HCT116 (cell line): ENCODE results near the gene PPTC7. TPM values are rescaled to one million over a fixed set of nuclear protein-coding genes. Genes with fewer than 3 reads are reported as not detected.
"Not testable (repeated sequence)": the region's sequence is repeated elsewhere in the genome, so short reads cannot be mapped to it uniquely, and the experiment has no call there.

Experiments
- ATAC-seq: fragments of 200-7000 bp; cut with Tn5 transposase; 2 replicates; pipeline ENCODE4 v1.9.1; 2020; ENCODE audit warnings: mild to moderate bottlenecking, moderate library complexity
- BruUV-seq: library from RNA; stranded (reverse); fragments of 400-500 nt; replicated peaks from 2 replicates; lab custom pipeline; 2021; lab: Mats Ljungman, UMichigan
- CTCF ChIA-PET: fragments of 300-600 bp; sonication (Branson Sonifier 250); formaldehyde crosslinking; loops from one replicate; lab custom pipeline; 2021; ENCODE audit warnings: antibody characterized with exemption; lab: Charles Lee
- POLR2A ChIA-PET: fragments of 300-600, 350-600 bp; sonication (Branson Sonifier 250); formaldehyde crosslinking; loops from one replicate; lab custom pipeline; 2021; ENCODE audit warnings: antibody characterized with exemption; lab: Charles Lee
- RAD21 ChIA-PET, 2 experiments: fragments of 300-600 bp; sonication (Branson Sonifier 250); formaldehyde crosslinking; loops; one replicate each; lab custom pipeline; 2023; ENCODE audit warnings: low total read pairs in 2 of 2; ENCODE audit not compliant: uncharacterized antibody in 2 of 2, unreplicated experiment in 2 of 2, low non-redundant PET in 1 of 2; lab: Charles Lee
- DNase-seq: peaks from one replicate; pipeline ENCODE4 v3.0.0-alpha.2; 2010; ENCODE audit warnings: low read depth, low spot score
- H2AFZ ChIP-seq: fragments of 200-600 bp; shearing (Covaris generic), sonication (generic); 2 replicates; pipeline ENCODE4 v1.6.1; 2017; ENCODE audit warnings: low read depth, mixed run types, mixed read lengths, antibody characterized with exemption, low read length; ENCODE audit not compliant: poor library complexity, severe bottlenecking
- H3K27ac ChIP-seq: 2 replicates; pipeline ENCODE4 v1.5.1; 2012; ENCODE audit warnings: low read depth, low read length
- H3K27me3 ChIP-seq: fragments of 200-600 bp; sonication (generic); 2 replicates; pipeline ENCODE4 v1.6.1; 2016; ENCODE audit warnings: mixed run types, low read length, mixed read lengths; ENCODE audit not compliant: insufficient read depth
- H3K36me3 ChIP-seq, 2 experiments: fragments of 200-500 bp in 1 of 2; fragments of 200-600 bp in 1 of 2; sonication (Bioruptor generic) in 1 of 2; sonication (generic) in 1 of 2; 2 replicates each; pipeline versions ENCODE4 v1.5.1 to v1.6.1; 2014 to 2016; ENCODE audit warnings: low read length in 2 of 2, inconsistent platforms in 1 of 2, mixed read lengths in 1 of 2, mixed run types in 1 of 2; ENCODE audit not compliant: insufficient read depth in 2 of 2, control insufficient read depth in 1 of 2
- H3K4me1 ChIP-seq, 2 experiments: fragments of 200-600 bp in 1 of 2; sonication (generic) in 1 of 2; 2 replicates each; pipeline versions ENCODE4 v1.5.1 to v1.6.1; 2012 to 2017; ENCODE audit warnings: low read length in 2 of 2, inconsistent platforms in 1 of 2, mild to moderate bottlenecking in 1 of 2, mixed read lengths in 1 of 2, mixed run types in 1 of 2, moderate library complexity in 1 of 2; ENCODE audit not compliant: insufficient read depth in 2 of 2, control insufficient read depth in 1 of 2
- H3K4me2 ChIP-seq: fragments of 200-600 bp; sonication (generic); 2 replicates; pipeline ENCODE4 v1.6.1; 2017; ENCODE audit warnings: mixed run types, low read length, mixed read lengths
- H3K4me3 ChIP-seq, 2 experiments: fragments of 200-600 bp in 1 of 2; sonication (generic) in 1 of 2; replicated peaks in 1 of 2; 2 replicates each; pipeline ENCODE4 v1.5.1; 2011 to 2016; ENCODE audit warnings: low read length in 2 of 2, control low read depth in 1 of 2, low read depth in 1 of 2, mild to moderate bottlenecking in 1 of 2, mixed read lengths in 1 of 2, mixed run types in 1 of 2
- H3K79me2 ChIP-seq: fragments of 200-600 bp; sonication (generic); 2 replicates; pipeline ENCODE4 v1.6.1; 2017; ENCODE audit warnings: mild to moderate bottlenecking, mixed run types, low read length, moderate library complexity, mixed read lengths; ENCODE audit not compliant: insufficient read depth
- H3K9ac ChIP-seq: fragments of 200-600 bp; sonication (generic); 2 replicates; pipeline ENCODE4 v1.6.1; 2016; ENCODE audit warnings: low read length, mixed read lengths
- H3K9me2 ChIP-seq: fragments of 200-600 bp; sonication (generic), shearing (Covaris generic); 2 replicates; pipeline ENCODE4 v1.6.1; 2017; ENCODE audit warnings: mixed run types, mild to moderate bottlenecking, moderate library complexity; ENCODE audit not compliant: insufficient read depth
- H3K9me3 ChIP-seq, 2 experiments: fragments of 200-500 bp in 1 of 2; fragments of 200-600 bp in 1 of 2; sonication (Bioruptor generic) in 1 of 2; sonication (generic) in 1 of 2; 2 replicates each; pipeline ENCODE4 v1.6.1; 2014 to 2017; ENCODE audit warnings: low read length in 2 of 2, mixed read lengths in 2 of 2, inconsistent platforms in 1 of 2, low read depth in 1 of 2, mild to moderate bottlenecking in 1 of 2, mixed run types in 1 of 2, moderate library complexity in 1 of 2; ENCODE audit not compliant: control insufficient read depth in 1 of 2, insufficient read depth in 1 of 2
- H4K20me1 ChIP-seq: fragments of 200-600 bp; sonication (generic), shearing (Covaris generic); 2 replicates; pipeline ENCODE4 v1.6.1; 2017; ENCODE audit warnings: mixed run types, mild to moderate bottlenecking, moderate library complexity; ENCODE audit not compliant: insufficient read depth
- ATF3 ChIP-seq: IDR thresholded peaks from 2 replicates; pipeline ENCODE4 v1.6.1; 2012
- CEBPB ChIP-seq: IDR thresholded peaks from 2 replicates; pipeline ENCODE4 v1.6.1; 2012; ENCODE audit warnings: low read depth
- EGR1 ChIP-seq: IDR thresholded peaks from 2 replicates; pipeline ENCODE4 v1.6.1; 2012; ENCODE audit warnings: low read depth
- EZH2 ChIP-seq: fragments of 200-600 bp; sonication (generic); IDR thresholded peaks from 2 replicates; pipeline ENCODE4 v1.6.1; 2017; ENCODE audit warnings: antibody characterized with exemption, mixed run types
- EZH2phosphoT487 ChIP-seq: fragments of 200-600 bp; IDR thresholded peaks from 2 replicates; pipeline ENCODE4 v1.6.1; 2018; ENCODE audit warnings: antibody characterized with exemption, borderline replicate concordance
- FOSL1 ChIP-seq: IDR thresholded peaks from 2 replicates; pipeline ENCODE4 v1.6.1; 2012; ENCODE audit warnings: low read depth
- JUND ChIP-seq: IDR thresholded peaks from 2 replicates; pipeline ENCODE4 v1.6.1; 2012
- MAX ChIP-seq: IDR thresholded peaks from 2 replicates; pipeline ENCODE4 v1.6.1; 2012
- POLR2AphosphoS5 ChIP-seq: IDR thresholded peaks from 2 replicates; pipeline ENCODE4 v1.6.1; 2011; ENCODE audit warnings: mild to moderate bottlenecking, low read depth, low read length, moderate library complexity
- RAD21 ChIP-seq: IDR thresholded peaks from 2 replicates; pipeline ENCODE4 v1.6.1; 2012; ENCODE audit warnings: low read depth, mild to moderate bottlenecking
- REST ChIP-seq: IDR thresholded peaks from 2 replicates; pipeline ENCODE4 v1.6.1; 2012; ENCODE audit warnings: low read depth
- SP1 ChIP-seq: IDR thresholded peaks from 2 replicates; pipeline ENCODE4 v1.6.1; 2012; ENCODE audit warnings: low read depth
- TCF7L2 ChIP-seq: IDR thresholded peaks from 2 replicates; pipeline ENCODE4 v1.7.0; 2011; ENCODE audit warnings: borderline replicate concordance, inconsistent platforms; ENCODE audit not compliant: insufficient read depth, insufficient read length; ENCODE audit errors: extremely low read depth
- YY1 ChIP-seq: IDR thresholded peaks from 2 replicates; pipeline ENCODE4 v1.6.1; 2011; ENCODE audit warnings: low read length, low read depth, moderate library complexity, mild to moderate bottlenecking; ENCODE audit not compliant: insufficient replicate concordance; ENCODE audit errors: extremely low read depth
- ZBTB33 ChIP-seq: IDR thresholded peaks from 2 replicates; pipeline ENCODE4 v1.6.1; 2011; ENCODE audit warnings: mild to moderate bottlenecking, low read length, moderate library complexity; ENCODE audit not compliant: insufficient replicate concordance; ENCODE audit errors: extremely low read depth
- ZNF274 ChIP-seq: fragments of 200-500 bp; sonication (Bioruptor generic); IDR thresholded peaks from 2 replicates; pipeline ENCODE4 v1.6.1; 2014; ENCODE audit warnings: mild to moderate bottlenecking, low read depth, low read length, inconsistent platforms
- intact Hi-C: fragments of 100-400 bp; cut with micrococcal nuclease; formaldehyde crosslinking; loops from 2 replicates; pipeline ENCODE4 v1.10.0; 2022
- total RNA-seq: library from RNA; stranded (reverse); gene quantifications from one replicate; pipeline ENCODE4 v1.2.1, GENCODE V29; 2021; ENCODE audit not compliant: unreplicated experiment

The PPTC7 gene
- total RNA-seq, 1 experiment from 2014 or later, result 25.2 TPM

GRCh38 chr12:110590059-110590458 lies 6.9 kb upstream of the PPTC7 start:
- H2AFZ ChIP-seq, result peak overlapping the region; percentile 23
- H4K20me1 ChIP-seq, result no peaks in the 10 kb centered on the region
- H3K9me2 ChIP-seq, result no peaks in the 10 kb centered on the region
- ChIA-PET CTCF (no interaction called here), POLR2A (no interaction called here), RAD21 (no interaction called here)
- no peak for TF ChIP-seq RAD21
- no peak for TF ChIP-seq CEBPB
- no peak for TF ChIP-seq EGR1
- TF ChIP-seq JUND, result no peak
- TF ChIP-seq EZH2, result no peak
- no peak for TF ChIP-seq MAX
- TF ChIP-seq EZH2phosphoT487, result no peak
- no peak for TF ChIP-seq FOSL1
- TF ChIP-seq TCF7L2, result no peak
- no peak for TF ChIP-seq REST
- no peak for TF ChIP-seq SP1
- no peak for TF ChIP-seq YY1
- TF ChIP-seq ATF3, result no peak
- no peak for TF ChIP-seq ZNF274
- no peak for TF ChIP-seq ZBTB33
- TF ChIP-seq POLR2AphosphoS5, result no peak
- no peaks in the 10 kb centered on the region for H3K9me3 ChIP-seq
- no peaks in the 10 kb centered on the region for H3K79me2 ChIP-seq
- H3K4me1 ChIP-seq, result peaks cover 3 to 9% of the 10 kb centered on the region in 2 experiments; a peak in 3 of 4 replicates
- ATAC-seq, result peak; percentile 69; the same call in 1 of the 2 replicates
- no peaks in the 10 kb centered on the region for H3K27me3 ChIP-seq
- intact Hi-C loops, result no loop called here
- H3K36me3 ChIP-seq, result no peaks in the 10 kb centered on the region
- no TSS peak for BruUV-seq
- H3K9ac ChIP-seq, result no peak overlapping the region
- no peak overlapping the region for H3K4me3 ChIP-seq
- DNase-seq, result no peak
- H3K4me2 ChIP-seq, result no peak overlapping the region
- H3K27ac ChIP-seq, result no peak overlapping the region

GRCh38 chr12:110587102-110587501 lies 4.0 kb upstream of the PPTC7 start:
- RAD21 ChIA-PET, ATAC-seq, BruUV-seq, H3K27me3 ChIP-seq, H3K9me3 ChIP-seq, H3K4me3 ChIP-seq, CTCF ChIA-PET, H2AFZ ChIP-seq, H3K9me2 ChIP-seq, H3K9ac ChIP-seq, POLR2A ChIA-PET, H3K36me3 ChIP-seq, H4K20me1 ChIP-seq, H3K27ac ChIP-seq, DNase-seq, H3K4me2 ChIP-seq, intact Hi-C loops: not testable (repeated sequence)
- H3K4me1 ChIP-seq, result peaks cover 8 to 27% of the 10 kb centered on the region in 2 experiments
- H3K79me2 ChIP-seq, result peaks cover 11% of the 10 kb centered on the region
